K562 (cell line): ENCODE measurements around the gene HEXIM1. TPM values are rescaled to one million over a fixed set of nuclear protein-coding genes. Genes with fewer than 3 reads are reported as not detected.
A peak's percentile ranks its signal among the peaks of the same experiment; 100 is the strongest.

Experiments
- ADNP ChIP-seq: fragments of 200-800 bp; sonication (Bioruptor generic); IDR thresholded peaks from 2 replicates; pipeline ENCODE4 v1.6.1; 2016; ENCODE audit warnings: missing genetic modification characterization, missing compliant biosample characterization
- ETS1 ChIP-seq: conservative IDR thresholded peaks from 2 replicates; pipeline ENCODE4 v1.6.1; 2011; ENCODE audit warnings: low read depth, mild to moderate bottlenecking, low read length; ENCODE audit not compliant: control insufficient read depth
- HINFP ChIP-seq: fragments of 450-650 bp; conservative IDR thresholded peaks from 2 replicates; pipeline ENCODE4 v1.6.1; 2016; ENCODE audit warnings: missing genetic modification characterization, low read depth, mild to moderate bottlenecking, control low read depth, missing compliant biosample characterization
- MEIS2 ChIP-seq: fragments of 450-650 bp; IDR thresholded peaks from 2 replicates; pipeline ENCODE4 v1.6.1; 2014; ENCODE audit warnings: mild to moderate bottlenecking; ENCODE audit not compliant: partially characterized antibody
- MTA2 ChIP-seq: fragments of 450-650 bp; IDR thresholded peaks from 2 replicates; pipeline ENCODE4 v1.6.1; 2016; ENCODE audit warnings: low read depth
- RBM17 ChIP-seq: fragments of 200-400 bp; formaldehyde crosslinking; IDR thresholded peaks from 2 replicates; pipeline ENCODE4 v1.6.1; 2017; ENCODE audit warnings: low read depth, mild to moderate bottlenecking, low read length, borderline replicate concordance
- RBM39 ChIP-seq: fragments of 200-400 bp; formaldehyde crosslinking; optimal IDR thresholded peaks from 2 replicates; pipeline ENCODE3; 2018; ENCODE audit warnings: low read depth, low read length
- SMAD1 ChIP-seq: fragments of 150-350 bp; IDR thresholded peaks from 2 replicates; pipeline ENCODE4 v1.6.1; 2014; ENCODE audit warnings: low read length, low read depth; ENCODE audit not compliant: partially characterized antibody
- SMC3 ChIP-seq: conservative IDR thresholded peaks from 2 replicates; pipeline ENCODE4 v1.6.1; 2011; ENCODE audit warnings: low read depth, low read length, improper control_type of control experiment; ENCODE audit not compliant: insufficient read depth
- TAF1 ChIP-seq: IDR thresholded peaks from 2 replicates; pipeline ENCODE4 v1.6.1; 2011; ENCODE audit warnings: mild to moderate bottlenecking, low read length, moderate library complexity; ENCODE audit not compliant: insufficient read depth, control insufficient read depth, severe bottlenecking; ENCODE audit errors: extremely low read depth
- THAP12 ChIP-seq: fragments of 250-450 bp; sonication (Bioruptor Pico); IDR thresholded peaks from 2 replicates; pipeline ENCODE4 v1.9.0; 2021; ENCODE audit warnings: mild to moderate bottlenecking, inconsistent platforms
- XRCC5 ChIP-seq: fragments of 200-400 bp; formaldehyde crosslinking; IDR thresholded peaks from 2 replicates; pipeline ENCODE4 v1.6.1; 2017; ENCODE audit warnings: low read depth, mild to moderate bottlenecking, low read length
- ZNF444 ChIP-seq: fragments of 250-450 bp; sonication (Bioruptor Pico); IDR thresholded peaks from 2 replicates; pipeline ENCODE4 v1.4.0; 2020; ENCODE audit warnings: mild to moderate bottlenecking, moderate library complexity
- polyA plus RNA-seq, 8 experiments: library from polyadenylated mRNA; depleted of rRNA in 4 of 8; stranded (reverse) in 5 of 8; unstranded in 3 of 8; fragments of >200 nt; fragmentation: Nextera tagmentation in 2 of 8; fragmentation: Illumina TruSeq in 1 of 8; extraction: Ambion mirVana in 2 of 8; extraction: Trizol in 1 of 8; gene quantifications; 2 replicates each; pipeline versions ENCODE4 v1.2.1 to v1.2.3, GENCODE V29; 2011 to 2014; ENCODE audit warnings: inconsistent platforms in 1 of 8, missing spikeins in 1 of 8
- total RNA-seq, 7 experiments: library from RNA; depleted of rRNA in 6 of 7; stranded (reverse); fragments of >200 nt in 6 of 7; fragmentation: Illumina TruSeq in 2 of 7; extraction: Trizol in 2 of 7; gene quantifications; 2 replicates each; pipeline versions ENCODE4 v1.2.1 to v1.2.3, GENCODE V29; 2011 to 2021; ENCODE audit warnings: low replicate concordance in 1 of 7

HEXIM1 gene
- total and polyA plus RNA-seq, 9 of the 15 experiments (the other 6 are each of a cell fraction or from before 2014, with no cell fraction given): 1.4 to 28.3 (median 9.1) TPM

- TF ChIP-seq MEIS2: no peak
- TF ChIP-seq ADNP (tag): no peak
- TF ChIP-seq SMAD1: no peak
- TF ChIP-seq RBM39: no peak
- no peak for TF ChIP-seq MTA2
- TF ChIP-seq THAP12 (CRISPR knock-in tag): 0 out of 2 replicates have a peak, but pooled peaks have one; percentile 30
- peak; percentile 96 for TF ChIP-seq SMC3
- no peak for TF ChIP-seq ZNF444
- TF ChIP-seq ETS1: 0 out of 2 replicates have a peak, but pooled peaks have one; percentile 18
- TF ChIP-seq TAF1: no peak
- peak; percentile 87 for TF ChIP-seq XRCC5
- 0 out of 2 replicates have a peak, but pooled peaks have one; percentile 11 for TF ChIP-seq HINFP (tag)
- TF ChIP-seq RBM17: no peak
These were observed 49.5 kb downstream of the HEXIM1 start (continued) for GRCh38 chr17:45197555-45198334.
